ENCODE results near the gene SEMA5A. TPM values are rescaled to one million over a fixed set of nuclear protein-coding genes. Genes with fewer than 3 reads are reported as not detected.

SEMA5A gene
- total RNA-seq, 4 donors from 2014 or later = 2.6 to 36.5 (median 4.7) TPM

- no peak for TF ChIP-seq CTCF (IDR thresholded peaks at IDR 0.05; ENCODE audit: low read depth)
These were observed 347.5 kb downstream of the SEMA5A start for GRCh38 chr5:9198394-9198793.

- TF ChIP-seq CTCF (IDR thresholded peaks at IDR 0.05; ENCODE audit: low read depth) = no peak
These were observed 348.0 kb downstream of the SEMA5A start for GRCh38 chr5:9197881-9198260.

GRCh38 chr5:9196403-9197227 is 349.3 kb downstream of the SEMA5A start:
- TF ChIP-seq CTCF (IDR thresholded peaks at IDR 0.05; ENCODE audit: low read depth) = no peak

- TF ChIP-seq CTCF (IDR thresholded peaks at IDR 0.05; ENCODE audit: low read depth) = no peak
These were observed 351.4 kb downstream of the SEMA5A start for GRCh38 chr5:9194509-9194908.

- TF ChIP-seq CTCF (IDR thresholded peaks at IDR 0.05; ENCODE audit: low read depth) = no peak
These were observed 353.6 kb downstream of the SEMA5A start for GRCh38 chr5:9192266-9192665.

- no peak for TF ChIP-seq CTCF (IDR thresholded peaks at IDR 0.05; ENCODE audit: low read depth)
These were observed 356.2 kb downstream of the SEMA5A start for GRCh38 chr5:9189681-9190080.

- no peak for TF ChIP-seq CTCF (IDR thresholded peaks at IDR 0.05; ENCODE audit: low read depth)
These were observed 356.9 kb downstream of the SEMA5A start for GRCh38 chr5:9188956-9189355.
